ENCODE measurements around the gene ZFP69. TPM values are rescaled to one million over a fixed set of nuclear protein-coding genes. Genes with fewer than 3 reads are reported as not detected.

ZFP69 gene
- total RNA-seq, 1 donor: 3.6 TPM

DNA sequence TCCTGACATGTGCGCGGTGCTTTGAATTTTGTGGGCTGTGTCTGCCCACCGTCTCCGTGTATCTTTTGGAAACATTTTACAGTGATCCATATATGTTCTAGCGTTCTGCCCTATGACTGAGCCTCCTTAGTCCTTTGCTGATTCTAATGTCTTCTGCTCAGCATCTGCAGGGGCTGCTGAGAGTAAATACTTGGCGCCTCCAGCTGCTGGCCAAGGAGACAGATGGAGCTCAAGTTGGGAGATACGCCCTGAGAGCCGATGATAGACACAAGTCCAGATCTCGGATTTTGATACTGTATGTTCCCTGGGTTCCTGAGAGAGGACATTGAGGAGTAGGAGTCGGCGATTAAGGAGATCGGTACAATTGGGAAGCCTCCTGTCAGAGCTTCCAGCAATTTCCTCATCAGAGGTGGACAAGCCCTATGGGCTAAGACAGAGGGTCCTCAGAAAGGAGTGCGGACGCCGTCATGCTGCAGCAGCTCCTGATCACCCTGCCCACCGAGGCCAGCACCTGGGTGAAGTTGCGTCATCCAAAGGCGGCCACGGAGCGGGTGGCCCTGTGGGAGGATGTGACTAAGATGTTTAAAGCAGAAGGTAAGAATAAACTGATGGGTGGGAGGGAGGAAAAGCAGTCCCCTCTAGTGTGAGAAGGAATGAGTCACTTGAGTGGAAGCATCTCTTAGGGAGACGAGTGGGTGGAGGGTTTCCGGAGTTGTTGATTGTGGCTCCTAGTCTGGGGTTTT is 26.4 kb upstream of the ZFP69 start:
- H3K9me3 ChIP-seq (ENCODE audit: low read depth, low read length): peaks cover 8% of the 10 kb centered on the region
- peak overlapping the region; percentile 99 for H3K4me2 ChIP-seq (ENCODE audit: insufficient read depth, low read length)
- no peaks in the 10 kb centered on the region for H3K79me2 ChIP-seq (ENCODE audit: insufficient read depth, low read length)
- H4K20me1 ChIP-seq (ENCODE audit: insufficient read depth, low read length): no peaks in the 10 kb centered on the region
- peak overlapping the region; percentile 82 for H3K27ac ChIP-seq (ENCODE audit: low read depth, low read length)
- H3K36me3 ChIP-seq (ENCODE audit: insufficient read depth, low read length): no peaks in the 10 kb centered on the region
- TF ChIP-seq, protein P1, sequence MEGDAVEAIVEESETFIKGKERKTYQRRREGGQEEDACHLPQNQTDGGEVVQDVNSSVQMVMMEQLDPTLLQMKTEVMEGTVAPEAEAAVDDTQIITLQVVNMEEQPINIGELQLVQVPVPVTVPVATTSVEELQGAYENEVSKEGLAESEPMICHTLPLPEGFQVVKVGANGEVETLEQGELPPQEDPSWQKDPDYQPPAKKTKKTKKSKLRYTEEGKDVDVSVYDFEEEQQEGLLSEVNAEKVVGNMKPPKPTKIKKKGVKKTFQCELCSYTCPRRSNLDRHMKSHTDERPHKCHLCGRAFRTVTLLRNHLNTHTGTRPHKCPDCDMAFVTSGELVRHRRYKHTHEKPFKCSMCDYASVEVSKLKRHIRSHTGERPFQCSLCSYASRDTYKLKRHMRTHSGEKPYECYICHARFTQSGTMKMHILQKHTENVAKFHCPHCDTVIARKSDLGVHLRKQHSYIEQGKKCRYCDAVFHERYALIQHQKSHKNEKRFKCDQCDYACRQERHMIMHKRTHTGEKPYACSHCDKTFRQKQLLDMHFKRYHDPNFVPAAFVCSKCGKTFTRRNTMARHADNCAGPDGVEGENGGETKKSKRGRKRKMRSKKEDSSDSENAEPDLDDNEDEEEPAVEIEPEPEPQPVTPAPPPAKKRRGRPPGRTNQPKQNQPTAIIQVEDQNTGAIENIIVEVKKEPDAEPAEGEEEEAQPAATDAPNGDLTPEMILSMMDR (IDR thresholded peaks at IDR 0.05; ENCODE audit: extremely low read depth, low read depth, low read length): no peak
- peak overlapping the region; percentile 92 for H2AFZ ChIP-seq (ENCODE audit: low read length)
- DNase-seq (ENCODE audit: insufficient read length, low spot score, missing footprints): peak; percentile 82
- peak overlapping the region; percentile 82 for H3K4me3 ChIP-seq (ENCODE audit: insufficient read depth, low read length)
- H3K4me1 ChIP-seq (ENCODE audit: insufficient read depth, low read length): peaks cover 9% of the 10 kb centered on the region
- H3K27me3 ChIP-seq (ENCODE audit: insufficient read depth, low read length): no peaks in the 10 kb centered on the region

DNA sequence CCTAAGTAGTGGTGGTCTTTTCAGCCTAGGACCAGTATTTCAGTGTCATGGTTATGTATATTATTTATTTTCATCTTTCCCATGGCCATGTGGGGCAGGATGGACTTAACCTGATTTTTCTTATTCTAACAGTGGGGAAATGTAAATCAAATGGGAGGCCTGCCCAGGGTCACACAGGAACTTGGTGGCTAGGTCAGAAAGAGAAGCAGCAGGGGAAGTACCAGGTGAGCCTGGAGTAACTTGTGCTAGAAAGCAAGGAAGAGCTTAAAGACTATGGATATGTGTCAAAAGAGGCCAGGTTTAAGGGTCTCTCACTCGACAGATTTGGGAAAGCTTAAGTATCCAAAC is 25.9 kb upstream of the ZFP69 start:
- Histone ChIP-seq H3K36me3 (ENCODE audit: insufficient read depth, low read length) (no peaks in the 10 kb centered on the region), H3K27ac (ENCODE audit: low read depth, low read length) (peak overlapping the region; percentile 82), H3K9me3 (ENCODE audit: low read depth, low read length) (peaks cover 8% of the 10 kb centered on the region)

DNA sequence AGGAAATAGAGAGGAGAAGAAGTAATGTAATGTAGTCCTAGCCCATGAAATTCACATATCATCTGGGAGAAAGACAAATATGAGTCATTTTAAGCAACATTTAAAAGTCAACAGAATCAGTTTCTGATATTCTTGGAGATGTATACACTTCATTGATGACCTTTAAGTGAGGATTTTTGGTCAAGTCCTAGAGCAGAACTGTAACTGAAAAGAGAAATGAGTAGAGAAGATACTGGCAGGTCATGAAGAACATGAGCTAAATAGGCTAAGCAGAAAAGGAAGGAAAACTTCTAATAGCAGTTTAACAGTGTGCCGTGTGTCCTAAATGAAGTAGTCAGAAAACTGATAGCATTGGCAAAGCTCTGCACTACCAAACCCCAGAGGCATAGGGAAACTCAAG is 22.2 kb upstream of the ZFP69 start:
- TF ChIP-seq, protein P1 (IDR thresholded peaks at IDR 0.05; ENCODE audit: extremely low read depth, low read depth, low read length): no peak
- Histone ChIP-seq H3K27ac (ENCODE audit: low read depth, low read length) (no peak overlapping the region), H2AFZ (ENCODE audit: low read length) (no peak overlapping the region), H3K4me3 (ENCODE audit: insufficient read depth, low read length) (no peak overlapping the region), H3K4me1 (ENCODE audit: insufficient read depth, low read length) (peaks cover 9% of the 10 kb centered on the region), H3K9me3 (ENCODE audit: low read depth, low read length) (peaks cover 23% of the 10 kb centered on the region), H3K27me3 (ENCODE audit: insufficient read depth, low read length) (no peaks in the 10 kb centered on the region), H3K4me2 (ENCODE audit: insufficient read depth, low read length) (no peak overlapping the region), H4K20me1 (ENCODE audit: insufficient read depth, low read length) (no peaks in the 10 kb centered on the region), H3K79me2 (ENCODE audit: insufficient read depth, low read length) (no peaks in the 10 kb centered on the region), H3K36me3 (ENCODE audit: insufficient read depth, low read length) (peaks cover 28% of the 10 kb centered on the region)
- DNase-seq (ENCODE audit: insufficient read length, low spot score, missing footprints): no peak

More for the DNA sequence above, 25.9 kb upstream of the ZFP69 start:
- peak overlapping the region; percentile 99 for H3K4me2 ChIP-seq (ENCODE audit: insufficient read depth, low read length)
- H3K4me3 ChIP-seq (ENCODE audit: insufficient read depth, low read length): peak overlapping the region; percentile 82
- TF ChIP-seq, protein P1 (IDR thresholded peaks at IDR 0.05; ENCODE audit: extremely low read depth, low read depth, low read length): no peak
- no peaks in the 10 kb centered on the region for H4K20me1 ChIP-seq (ENCODE audit: insufficient read depth, low read length)
- H3K4me1 ChIP-seq (ENCODE audit: insufficient read depth, low read length): peaks cover 9% of the 10 kb centered on the region
- peak overlapping the region; percentile 92 for H2AFZ ChIP-seq (ENCODE audit: low read length)
- H3K79me2 ChIP-seq (ENCODE audit: insufficient read depth, low read length): no peaks in the 10 kb centered on the region
- no peak for DNase-seq (ENCODE audit: insufficient read length, low spot score, missing footprints)
- H3K27me3 ChIP-seq (ENCODE audit: insufficient read depth, low read length): no peaks in the 10 kb centered on the region

DNA sequence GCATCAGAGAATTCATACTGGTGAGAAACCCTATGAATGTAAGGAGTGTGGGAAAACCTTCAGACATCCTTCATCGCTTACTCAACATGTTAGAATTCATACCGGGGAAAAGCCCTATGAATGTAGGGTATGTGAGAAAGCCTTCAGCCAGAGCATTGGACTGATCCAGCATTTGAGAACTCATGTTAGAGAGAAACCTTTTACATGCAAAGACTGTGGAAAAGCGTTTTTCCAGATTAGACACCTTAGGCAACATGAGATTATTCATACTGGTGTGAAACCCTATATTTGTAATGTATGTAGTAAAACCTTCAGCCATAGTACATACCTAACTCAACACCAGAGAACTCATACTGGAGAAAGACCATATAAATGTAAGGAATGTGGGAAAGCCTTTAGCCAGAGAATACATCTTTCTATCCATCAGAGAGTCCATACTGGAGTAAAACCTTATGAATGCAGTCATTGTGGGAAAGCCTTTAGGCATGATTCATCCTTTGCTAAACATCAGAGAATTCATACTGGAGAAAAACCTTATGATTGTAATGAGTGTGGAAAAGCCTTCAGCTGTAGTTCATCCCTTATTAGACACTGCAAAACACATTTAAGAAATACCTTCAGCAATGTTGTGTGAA is 14.0 kb upstream of the ZFP69 start:
- peaks cover 51% of the 10 kb centered on the region for H3K9me3 ChIP-seq (ENCODE audit: low read depth, low read length)
- H2AFZ ChIP-seq (ENCODE audit: low read length): no peak overlapping the region
- H3K36me3 ChIP-seq (ENCODE audit: insufficient read depth, low read length): peaks cover 24% of the 10 kb centered on the region
- no peak overlapping the region for H3K4me3 ChIP-seq (ENCODE audit: insufficient read depth, low read length)
- no peaks in the 10 kb centered on the region for H3K4me1 ChIP-seq (ENCODE audit: insufficient read depth, low read length)
- DNase-seq (ENCODE audit: insufficient read length, low spot score, missing footprints): no peak
- TF ChIP-seq, protein P1 (IDR thresholded peaks at IDR 0.05; ENCODE audit: extremely low read depth, low read depth, low read length): no peak
- no peak overlapping the region for H3K27ac ChIP-seq (ENCODE audit: low read depth, low read length)
- no peaks in the 10 kb centered on the region for H3K79me2 ChIP-seq (ENCODE audit: insufficient read depth, low read length)
- no peaks in the 10 kb centered on the region for H3K27me3 ChIP-seq (ENCODE audit: insufficient read depth, low read length)
- H3K4me2 ChIP-seq (ENCODE audit: insufficient read depth, low read length): no peak overlapping the region
- H4K20me1 ChIP-seq (ENCODE audit: insufficient read depth, low read length): no peaks in the 10 kb centered on the region
